Astrocyte (in vitro differentiated cells and primary cell): Measurements from ENCODE around the gene HSPBP1. TPM values are rescaled to one million over a fixed set of nuclear protein-coding genes. Genes with fewer than 3 reads are reported as not detected.
A peak's percentile ranks its signal among the peaks of the same experiment; 100 is the strongest.

Experiments
- DNase-seq: peaks from one replicate; pipeline ENCODE4 v3.0.0-alpha.2; 2010; ENCODE audit warnings: low read depth
- FAIRE-seq: peaks from 2 replicates; lab custom pipeline; 2011; peaks lifted over from hg19 to GRCh38; lab: Jason Lieb, UNC
- H2AFZ ChIP-seq: 2 replicates; pipeline ENCODE4 v1.6.0; 2012; ENCODE audit warnings: low read depth, low read length, inconsistent platforms
- H3K27ac ChIP-seq: 2 replicates; pipeline ENCODE4 v1.5.1; 2011; ENCODE audit warnings: low read depth, low read length, inconsistent platforms
- H3K27me3 ChIP-seq: 2 replicates; pipeline ENCODE4 v1.6.0; 2011; ENCODE audit warnings: low read length, inconsistent platforms; ENCODE audit not compliant: insufficient read depth
- H3K36me3 ChIP-seq: 2 replicates; pipeline ENCODE4 v1.5.1; 2011; ENCODE audit warnings: low read length, inconsistent platforms; ENCODE audit not compliant: insufficient read depth
- H3K4me1 ChIP-seq: 2 replicates; pipeline ENCODE4 v1.5.1; 2011; ENCODE audit warnings: low read length, inconsistent platforms; ENCODE audit not compliant: insufficient read depth
- H3K4me2 ChIP-seq: 2 replicates; pipeline ENCODE4 v1.6.0; 2012; ENCODE audit warnings: low read length, inconsistent platforms
- H3K4me3 ChIP-seq: 2 replicates; pipeline ENCODE4 v1.5.1; 2011; ENCODE audit warnings: low read depth, mild to moderate bottlenecking, low read length, inconsistent platforms; ENCODE audit not compliant: insufficient read depth
- H3K79me2 ChIP-seq: 2 replicates; pipeline ENCODE4 v1.6.0; 2012; ENCODE audit warnings: mild to moderate bottlenecking, low read length, inconsistent platforms; ENCODE audit not compliant: insufficient read depth
- H3K9ac ChIP-seq: 2 replicates; pipeline ENCODE4 v1.6.0; 2012; ENCODE audit warnings: mild to moderate bottlenecking, low read length, inconsistent platforms
- H3K9me3 ChIP-seq: 2 replicates; pipeline ENCODE4 v1.5.1; 2012; ENCODE audit warnings: low read depth, mild to moderate bottlenecking, low read length, inconsistent platforms; ENCODE audit not compliant: insufficient read depth
- H4K20me1 ChIP-seq: 2 replicates; pipeline ENCODE4 v1.6.0; 2012; ENCODE audit warnings: low read length, inconsistent platforms; ENCODE audit not compliant: insufficient read depth
- H3K27ac Mint-ChIP-seq: one replicate; pipeline ENCODE4 v1.8.0; 2021; ENCODE audit warnings: mild to moderate bottlenecking, mixed read lengths; ENCODE audit not compliant: unreplicated experiment
- H3K27me3 Mint-ChIP-seq: one replicate; pipeline ENCODE4 v1.8.0; 2021; ENCODE audit warnings: low read depth, mixed read lengths; ENCODE audit not compliant: unreplicated experiment
- H3K36me3 Mint-ChIP-seq: one replicate; pipeline ENCODE4 v1.8.0; 2021; ENCODE audit warnings: low read depth, mixed read lengths; ENCODE audit not compliant: unreplicated experiment
- H3K4me1 Mint-ChIP-seq: one replicate; pipeline ENCODE4 v1.8.0; 2021; ENCODE audit warnings: low read depth, mixed read lengths; ENCODE audit not compliant: unreplicated experiment
- H3K4me3 Mint-ChIP-seq: one replicate; pipeline ENCODE4 v1.8.0; 2021; ENCODE audit warnings: mild to moderate bottlenecking, moderate library complexity, mixed read lengths; ENCODE audit not compliant: unreplicated experiment
- H3K9me3 Mint-ChIP-seq: one replicate; pipeline ENCODE4 v1.8.0; 2021; ENCODE audit warnings: mild to moderate bottlenecking, mixed read lengths; ENCODE audit not compliant: unreplicated experiment
- EZH2 ChIP-seq: IDR thresholded peaks from 2 replicates; pipeline ENCODE4 v1.6.1; 2012; ENCODE audit warnings: mild to moderate bottlenecking, low read length, inconsistent platforms; ENCODE audit not compliant: insufficient read depth
- total RNA-seq: library from RNA; stranded (reverse); gene quantifications from 2 replicates; pipeline ENCODE4 v1.2.1, GENCODE V29; 2021
- TF ChIP-seq, protein P1 (sequence below): IDR thresholded peaks from 2 replicates; pipeline ENCODE4 v1.5.1; 2011; ENCODE audit warnings: low read depth, mild to moderate bottlenecking, inconsistent platforms, low read length, moderate library complexity; ENCODE audit not compliant: insufficient read depth

The HSPBP1 gene
- total RNA-seq, 1 donor from 2014 or later = 34.8 TPM

DNA sequence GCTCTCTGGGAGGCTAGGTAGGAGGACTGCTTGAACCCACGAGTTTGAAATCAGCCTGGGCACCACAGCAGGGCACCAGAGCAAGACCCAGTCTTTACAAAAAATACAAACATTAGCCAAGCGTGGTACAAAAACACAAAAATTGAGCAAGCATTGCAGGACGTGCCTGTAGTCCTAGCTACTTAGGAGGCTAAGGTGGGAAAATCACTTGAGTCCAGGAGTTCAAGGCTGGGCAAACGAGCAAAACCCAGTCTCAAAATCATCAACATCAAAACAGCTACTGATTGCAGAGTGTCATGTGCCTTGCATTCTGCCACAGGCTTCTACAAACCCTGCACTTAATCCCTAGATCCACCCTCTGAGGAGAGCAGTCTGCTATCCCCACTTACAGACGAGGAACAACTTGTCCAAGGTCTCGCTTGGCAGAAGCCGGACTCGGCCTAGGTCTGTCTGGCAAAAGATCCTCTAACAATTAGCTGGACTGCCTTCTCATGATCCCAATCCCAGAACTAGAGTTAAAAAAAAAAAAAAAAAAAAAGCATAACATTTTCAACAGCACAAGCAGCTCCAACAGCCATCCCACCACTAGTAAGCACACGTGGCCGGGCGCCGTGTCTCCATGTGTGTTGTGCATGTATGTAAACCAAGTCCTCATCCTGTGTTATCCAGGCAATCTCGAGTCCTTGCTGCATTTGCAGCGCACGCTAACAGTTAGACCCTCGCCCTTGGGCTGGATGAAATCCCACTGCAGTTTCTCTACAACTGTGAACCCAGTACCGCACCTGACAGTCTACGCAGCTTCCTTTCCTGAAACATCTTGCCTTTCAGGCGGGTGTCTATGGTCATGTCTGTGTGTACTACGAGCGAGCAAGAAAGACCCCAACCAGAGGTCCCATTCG, 23.1 kb downstream of the HSPBP1 start:
- no peak for TF ChIP-seq EZH2
- TF ChIP-seq, protein P1, sequence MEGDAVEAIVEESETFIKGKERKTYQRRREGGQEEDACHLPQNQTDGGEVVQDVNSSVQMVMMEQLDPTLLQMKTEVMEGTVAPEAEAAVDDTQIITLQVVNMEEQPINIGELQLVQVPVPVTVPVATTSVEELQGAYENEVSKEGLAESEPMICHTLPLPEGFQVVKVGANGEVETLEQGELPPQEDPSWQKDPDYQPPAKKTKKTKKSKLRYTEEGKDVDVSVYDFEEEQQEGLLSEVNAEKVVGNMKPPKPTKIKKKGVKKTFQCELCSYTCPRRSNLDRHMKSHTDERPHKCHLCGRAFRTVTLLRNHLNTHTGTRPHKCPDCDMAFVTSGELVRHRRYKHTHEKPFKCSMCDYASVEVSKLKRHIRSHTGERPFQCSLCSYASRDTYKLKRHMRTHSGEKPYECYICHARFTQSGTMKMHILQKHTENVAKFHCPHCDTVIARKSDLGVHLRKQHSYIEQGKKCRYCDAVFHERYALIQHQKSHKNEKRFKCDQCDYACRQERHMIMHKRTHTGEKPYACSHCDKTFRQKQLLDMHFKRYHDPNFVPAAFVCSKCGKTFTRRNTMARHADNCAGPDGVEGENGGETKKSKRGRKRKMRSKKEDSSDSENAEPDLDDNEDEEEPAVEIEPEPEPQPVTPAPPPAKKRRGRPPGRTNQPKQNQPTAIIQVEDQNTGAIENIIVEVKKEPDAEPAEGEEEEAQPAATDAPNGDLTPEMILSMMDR = no peak
- peaks cover 30% of the 10 kb centered on the region for H3K4me1 Mint-ChIP-seq
- H3K9me3 Mint-ChIP-seq = no peaks in the 10 kb centered on the region
- DNase-seq (no peak), FAIRE-seq (no peak)
- peak overlapping the region; percentile 80 for H3K27ac Mint-ChIP-seq
- Histone ChIP-seq H4K20me1 (peaks cover 64% of the 10 kb centered on the region), H3K4me3 (peak overlapping the region; percentile 85), H3K9me3 (no peaks in the 10 kb centered on the region), H3K27me3 (no peaks in the 10 kb centered on the region), H2AFZ (no peak overlapping the region), H3K4me2 (peak overlapping the region; percentile 100), H3K27ac (no peak overlapping the region), H3K36me3 (no peaks in the 10 kb centered on the region), H3K9ac (peak overlapping the region; percentile 96), H3K4me1 (peaks cover 36% of the 10 kb centered on the region), H3K79me2 (peaks cover 70% of the 10 kb centered on the region)
- peaks cover 1% of the 10 kb centered on the region for H3K36me3 Mint-ChIP-seq
- H3K27me3 Mint-ChIP-seq = no peaks in the 10 kb centered on the region
- H3K4me3 Mint-ChIP-seq = peak overlapping the region; percentile 99

DNA sequence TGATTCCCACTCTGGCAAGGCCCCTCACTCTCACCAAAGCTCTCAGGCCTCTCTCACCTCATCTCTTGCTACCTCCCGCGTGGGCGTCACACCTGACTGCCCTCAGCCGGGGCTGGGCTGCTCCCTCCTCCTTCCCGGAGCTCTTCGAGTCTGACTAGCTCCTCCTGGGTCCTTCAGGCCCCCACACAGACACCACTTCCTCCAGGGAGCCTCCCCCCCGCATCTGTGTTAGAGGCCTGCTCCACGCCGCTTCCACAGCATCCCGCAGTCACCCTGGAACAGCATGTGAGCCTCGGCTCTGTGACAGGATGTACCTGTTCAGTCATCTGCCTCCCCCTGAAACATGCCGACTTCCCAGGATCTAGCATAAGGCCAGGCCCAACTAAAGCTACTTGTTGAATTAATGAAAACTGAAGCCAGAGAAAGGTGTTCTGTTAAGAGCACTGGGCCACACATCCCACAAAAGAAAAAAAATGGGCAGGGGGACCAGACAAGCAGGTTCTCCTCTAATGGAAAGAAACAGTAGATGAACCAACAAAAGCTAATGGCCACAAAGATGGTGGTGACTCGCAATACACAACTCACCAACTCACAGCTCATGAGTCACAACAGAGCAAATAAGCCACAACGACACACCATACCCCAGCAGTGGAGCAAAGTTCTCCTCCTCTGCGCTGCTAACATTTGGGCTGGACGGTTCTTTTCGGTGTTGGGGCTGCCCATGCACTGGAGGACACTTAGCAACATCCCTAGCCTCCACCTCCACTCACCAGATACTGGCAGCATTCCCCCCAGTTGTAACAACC, 24.1 kb downstream of the HSPBP1 start:
- peaks cover 74% of the 10 kb centered on the region for H4K20me1 ChIP-seq
- H3K4me2 ChIP-seq = peak overlapping the region; percentile 100
- H3K9me3 Mint-ChIP-seq = no peaks in the 10 kb centered on the region

DNA sequence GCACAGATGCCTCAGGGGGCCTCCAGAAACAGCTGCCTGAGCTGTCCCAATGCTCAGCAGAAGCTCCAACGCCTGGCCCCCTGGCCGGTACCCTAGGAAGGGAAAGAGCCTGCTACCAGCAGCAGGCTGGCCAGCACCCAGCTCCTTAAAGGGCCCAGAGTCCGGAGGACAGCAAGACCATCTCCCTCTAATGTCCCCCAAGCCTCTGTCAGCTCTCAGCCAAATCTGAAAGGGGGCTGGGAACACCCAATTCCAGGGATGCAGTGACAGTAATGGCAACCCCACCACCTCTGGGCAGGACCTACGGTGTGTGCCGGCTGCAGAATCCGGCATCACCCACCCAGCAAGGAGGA, 25.3 kb downstream of the HSPBP1 start:
- Histone ChIP-seq H4K20me1 (peaks cover 86% of the 10 kb centered on the region), H3K27ac (no peak overlapping the region), H2AFZ (no peak overlapping the region), H3K4me1 (peaks cover 39% of the 10 kb centered on the region), H3K79me2 (peaks cover 92% of the 10 kb centered on the region), H3K36me3 (no peaks in the 10 kb centered on the region), H3K9ac (no peak overlapping the region), H3K4me2 (peak overlapping the region; percentile 13), H3K27me3 (no peaks in the 10 kb centered on the region), H3K4me3 (no peak overlapping the region), H3K9me3 (no peaks in the 10 kb centered on the region)
- H3K9me3 Mint-ChIP-seq = no peaks in the 10 kb centered on the region
- no peak overlapping the region for H3K4me3 Mint-ChIP-seq
- peaks cover 6% of the 10 kb centered on the region for H3K36me3 Mint-ChIP-seq
- no peak overlapping the region for H3K27ac Mint-ChIP-seq
- no peak for TF ChIP-seq EZH2
- TF ChIP-seq, protein P1 = no peak
- peaks cover 41% of the 10 kb centered on the region for H3K4me1 Mint-ChIP-seq
- FAIRE-seq (no peak), DNase-seq (no peak)
- no peaks in the 10 kb centered on the region for H3K27me3 Mint-ChIP-seq

More for the DNA sequence above, 24.1 kb downstream of the HSPBP1 start:
- peaks cover 43% of the 10 kb centered on the region for H3K4me1 ChIP-seq
- H3K36me3 ChIP-seq = no peaks in the 10 kb centered on the region
- peak overlapping the region; percentile 99 for H3K4me3 Mint-ChIP-seq
- peak overlapping the region; percentile 80 for H3K27ac Mint-ChIP-seq
- no peaks in the 10 kb centered on the region for H3K9me3 ChIP-seq
- peak; percentile 26 for DNase-seq
- no peak overlapping the region for H3K27ac ChIP-seq
- H3K9ac ChIP-seq = no peak overlapping the region
- no peak for FAIRE-seq
- H3K36me3 Mint-ChIP-seq = peaks cover 6% of the 10 kb centered on the region
- no peaks in the 10 kb centered on the region for H3K27me3 Mint-ChIP-seq
- peak overlapping the region; percentile 19 for H3K4me3 ChIP-seq
- no peaks in the 10 kb centered on the region for H3K27me3 ChIP-seq
- H2AFZ ChIP-seq = no peak overlapping the region
- peaks cover 79% of the 10 kb centered on the region for H3K79me2 ChIP-seq
- H3K4me1 Mint-ChIP-seq = peaks cover 40% of the 10 kb centered on the region
- no peak for TF ChIP-seq EZH2
